HG03575 (cell line): Measurements from ENCODE around the gene CYP2S1.
"Not testable (repeated sequence)": the region's sequence is repeated elsewhere in the genome, so short reads cannot be mapped to it uniquely, and the experiment has no call there.

Source experiments
- ATAC-seq: cut with Tn5 transposase; IDR thresholded peaks from one replicate; pipeline ENCODE4 v1.9.1; 2021; ENCODE audit not compliant: unreplicated experiment, insufficient number of reproducible peaks, low FRiP score; ENCODE audit errors: extremely low read depth

The CYP2S1 gene

GRCh38 chr19:41189425-41190065 lies 3.5 kb upstream of the CYP2S1 start:
- no peak for ATAC-seq

GRCh38 chr19:41193430-41194156 lies 574 bp downstream of the CYP2S1 start:
- no peak for ATAC-seq

GRCh38 chr19:41194157-41194552 lies 1.1 kb downstream of the CYP2S1 start:
- no peak for ATAC-seq

GRCh38 chr19:41195675-41196497 lies 2.9 kb downstream of the CYP2S1 start:
- ATAC-seq: no peak

GRCh38 chr19:41198559-41198958 lies 5.5 kb downstream of the CYP2S1 start:
- ATAC-seq: no peak

- ATAC-seq: no peak
Measured at GRCh38 chr19:41203371-41203770, 10.4 kb downstream of the CYP2S1 start.

- ATAC-seq: not testable (repeated sequence)
Measured at GRCh38 chr19:41204338-41204737, 11.3 kb downstream of the CYP2S1 start.

GRCh38 chr19:41205995-41206394 lies 13.0 kb downstream of the CYP2S1 start:
- ATAC-seq: no peak

- ATAC-seq: no peak
Measured at GRCh38 chr19:41206456-41206855, 13.4 kb downstream of the CYP2S1 start.

GRCh38 chr19:41206926-41207750 lies 14.1 kb downstream of the CYP2S1 start:
- no peak for ATAC-seq

- ATAC-seq: no peak
Measured at GRCh38 chr19:41214161-41214560, 21.1 kb downstream of the CYP2S1 start.

GRCh38 chr19:41217741-41218140 lies 24.7 kb downstream of the CYP2S1 start:
- ATAC-seq: no peak

- ATAC-seq: no peak
Measured at GRCh38 chr19:41218249-41218614, 25.2 kb downstream of the CYP2S1 start.

- no peak for ATAC-seq
Measured at GRCh38 chr19:41218615-41219507, 25.8 kb downstream of the CYP2S1 start, which contains the start of gene AXL. Gene AXL, plus strand, starts transcription at chr19:41219223. Its CDS starts 170 bp downstream, at chr19:41219393.

- ATAC-seq: no peak
Measured at GRCh38 chr19:41219924-41220567, 27.0 kb downstream of the CYP2S1 start.

- no peak for ATAC-seq
Measured at GRCh38 chr19:41220811-41221210, 27.8 kb downstream of the CYP2S1 start.

GRCh38 chr19:41221514-41222205 lies 28.6 kb downstream of the CYP2S1 start:
- ATAC-seq: no peak
